ENCODE data around the gene RHBDL3. TPM values are rescaled to one million over a fixed set of nuclear protein-coding genes. Genes with fewer than 3 reads are reported as not detected.

Gene RHBDL3
- total and polyA plus RNA-seq, 2 of the 8 experiments (the other 6 are each of a cell fraction or from before 2014, with no cell fraction given) = 9.6 to 12.2 TPM

- TF ChIP-seq CTCF (IDR thresholded peaks at IDR 0.05; ENCODE audit: control extremely low read depth in 1 of 3, insufficient read depth in 1 of 3, low read depth in 1 of 3, low read length in 3 of 3) = no peak
- TF ChIP-seq CHD1 (IDR thresholded peaks at IDR 0.05; ENCODE audit: low read depth, low read length) = no peak
- TF ChIP-seq RAD21 (IDR thresholded peaks at IDR 0.05 in 1 of 2, conservative IDR thresholded peaks at IDR 0.05 in 1 of 2; ENCODE audit: low read depth in 2 of 2, low read length in 2 of 2) = no peak
- TF ChIP-seq GABPA (IDR thresholded peaks at IDR 0.05; ENCODE audit: borderline replicate concordance, insufficient read depth, low read length) = no peak
- no peak for TF ChIP-seq YY1 (IDR thresholded peaks at IDR 0.05; ENCODE audit: low read depth, low read length)
Measured at GRCh38 chr17:32330147-32330546, 64.5 kb downstream of the RHBDL3 start (continued).
